BJ (cell line): ENCODE measurements around the gene TM9SF1. TPM values are rescaled to one million over a fixed set of nuclear protein-coding genes. Genes with fewer than 3 reads are reported as not detected.

Source experiments
- CTCF ChIA-PET: fragments of 350-600 bp; formaldehyde crosslinking; extraction: SDS; loops from one replicate; lab custom pipeline; 2021; ENCODE audit warnings: antibody characterized with exemption, inconsistent platforms; lab: Yijun Ruan, JAX
- POLR2A ChIA-PET: fragments of 300-600 bp; sonication (Branson Sonifier 250); formaldehyde crosslinking; extraction: SDS; loops from one replicate; lab custom pipeline; 2021; ENCODE audit warnings: antibody characterized with exemption; lab: Charles Lee
- DNase-seq: peaks from one replicate; pipeline ENCODE4 v3.0.0-alpha.2; 2011; ENCODE audit warnings: low read depth
- H3K27me3 ChIP-seq: 2 replicates; pipeline ENCODE4 v1.6.0; 2011; ENCODE audit warnings: low read length; ENCODE audit not compliant: control insufficient read depth, insufficient read depth
- H3K36me3 ChIP-seq: 2 replicates; pipeline ENCODE4 v1.5.1; 2011; ENCODE audit warnings: low read length; ENCODE audit not compliant: control insufficient read depth, insufficient read depth
- H3K4me3 ChIP-seq: 2 replicates; pipeline ENCODE4 v1.5.1; 2011; ENCODE audit warnings: low read depth, mild to moderate bottlenecking, control low read depth, low read length
- CTCF ChIP-seq: IDR thresholded peaks from 2 replicates; pipeline ENCODE4 v1.5.1; 2011; ENCODE audit warnings: low read depth, mild to moderate bottlenecking, control low read depth, inconsistent platforms, low read length, moderate library complexity; ENCODE audit not compliant: insufficient read depth
- polyA plus RNA-seq: library from polyadenylated mRNA; depleted of rRNA; stranded (reverse); fragments of >200 nt; gene quantifications from 2 replicates; pipeline ENCODE4 v1.2.3, GENCODE V29; 2011

TM9SF1 gene
- polyA plus RNA-seq, 1 experiment = 59.2 TPM

- Histone ChIP-seq H3K27me3 (no peaks in the 10 kb centered on the region), H3K36me3 (peaks cover 7% of the 10 kb centered on the region), H3K4me3 (no peak overlapping the region)
- no peak for DNase-seq
- TF ChIP-seq CTCF = no peak
- POLR2A ChIA-PET = no interaction called here
- CTCF ChIA-PET = no interaction called here
Observed at GRCh38 chr14:24192933-24193332, 2.3 kb downstream of the TM9SF1 start.

- no peak for DNase-seq
- Histone ChIP-seq H3K36me3 (peaks cover 21% of the 10 kb centered on the region), H3K27me3 (no peaks in the 10 kb centered on the region), H3K4me3 (no peak overlapping the region)
- CTCF ChIA-PET = no interaction called here
- POLR2A ChIA-PET = no interaction called here
- TF ChIP-seq CTCF = no peak
Observed at GRCh38 chr14:24190416-24190815, 4.8 kb downstream of the TM9SF1 start.

- ChIA-PET POLR2A (no interaction called here), CTCF (interaction anchor here (0.7 to 2.7 kb wide), 3 partner anchors 28 to 144 kb away, joined by 3 to 18 read pairs (median 5); partner anchors contain the start of gene IRF9)
- peaks cover 26% of the 10 kb centered on the region for H3K36me3 ChIP-seq
- no peak for TF ChIP-seq CTCF
- no peak overlapping the region for H3K4me3 ChIP-seq
- H3K27me3 ChIP-seq = no peaks in the 10 kb centered on the region
- no peak for DNase-seq
Observed at GRCh38 chr14:24189460-24189859, 5.8 kb downstream of the TM9SF1 start.

- ChIA-PET CTCF (interaction anchor here (0.7 to 2.7 kb wide), 5 partner anchors 28 to 144 kb away, joined by 3 to 18 read pairs (median 5); partner anchors contain the start of genes EMC9, IRF9 and PSME1), POLR2A (no interaction called here)
- Histone ChIP-seq H3K27me3 (no peaks in the 10 kb centered on the region), H3K36me3 (peaks cover 30% of the 10 kb centered on the region), H3K4me3 (no peak overlapping the region)
- no peak for TF ChIP-seq CTCF
- DNase-seq = no peak
Observed at GRCh38 chr14:24189059-24189375, 6.2 kb downstream of the TM9SF1 start.

GRCh38 chr14:24188251-24189058, 6.8 kb downstream of the TM9SF1 start, which contains the start of gene IPO4:
IPO4 (minus strand) TSS chr14:24188816; CDS start chr14:24188787, 29 bp downstream.
- ChIA-PET CTCF (interaction anchor here (0.7 to 2.7 kb wide), 6 partner anchors 9 to 145 kb away, joined by 3 to 18 read pairs (median 4); partner anchors contain the start of genes EMC9, IRF9 and PSME1), POLR2A (no interaction called here)
- TF ChIP-seq CTCF = no peak
- no peaks in the 10 kb centered on the region for H3K27me3 ChIP-seq
- H3K36me3 ChIP-seq = peaks cover 32% of the 10 kb centered on the region
- peak within 1 kb of the TSS; percentile 70 for H3K4me3 ChIP-seq
- DNase-seq = peak; percentile 79
